Astrocyte (in vitro differentiated cells and primary cell): Measurements from ENCODE around the gene MUC6. TPM values are rescaled to one million over a fixed set of nuclear protein-coding genes. Genes with fewer than 3 reads are reported as not detected.

Experiments used
- DNase-seq: peaks from one replicate; pipeline ENCODE4 v3.0.0-alpha.2; 2010; ENCODE audit warnings: low read depth
- FAIRE-seq: peaks from 2 replicates; lab custom pipeline; 2011; peaks lifted over from hg19 to GRCh38; lab: Jason Lieb, UNC
- H2AFZ ChIP-seq: 2 replicates; pipeline ENCODE4 v1.6.0; 2012; ENCODE audit warnings: low read depth, low read length, inconsistent platforms
- H3K27ac ChIP-seq: 2 replicates; pipeline ENCODE4 v1.5.1; 2011; ENCODE audit warnings: low read depth, low read length, inconsistent platforms
- H3K27me3 ChIP-seq: 2 replicates; pipeline ENCODE4 v1.6.0; 2011; ENCODE audit warnings: low read length, inconsistent platforms; ENCODE audit not compliant: insufficient read depth
- H3K36me3 ChIP-seq: 2 replicates; pipeline ENCODE4 v1.5.1; 2011; ENCODE audit warnings: low read length, inconsistent platforms; ENCODE audit not compliant: insufficient read depth
- H3K4me1 ChIP-seq: 2 replicates; pipeline ENCODE4 v1.5.1; 2011; ENCODE audit warnings: low read length, inconsistent platforms; ENCODE audit not compliant: insufficient read depth
- H3K4me2 ChIP-seq: 2 replicates; pipeline ENCODE4 v1.6.0; 2012; ENCODE audit warnings: low read length, inconsistent platforms
- H3K4me3 ChIP-seq: 2 replicates; pipeline ENCODE4 v1.5.1; 2011; ENCODE audit warnings: low read depth, mild to moderate bottlenecking, low read length, inconsistent platforms; ENCODE audit not compliant: insufficient read depth
- H3K79me2 ChIP-seq: 2 replicates; pipeline ENCODE4 v1.6.0; 2012; ENCODE audit warnings: mild to moderate bottlenecking, low read length, inconsistent platforms; ENCODE audit not compliant: insufficient read depth
- H3K9ac ChIP-seq: 2 replicates; pipeline ENCODE4 v1.6.0; 2012; ENCODE audit warnings: mild to moderate bottlenecking, low read length, inconsistent platforms
- H3K9me3 ChIP-seq: 2 replicates; pipeline ENCODE4 v1.5.1; 2012; ENCODE audit warnings: low read depth, mild to moderate bottlenecking, low read length, inconsistent platforms; ENCODE audit not compliant: insufficient read depth
- H4K20me1 ChIP-seq: 2 replicates; pipeline ENCODE4 v1.6.0; 2012; ENCODE audit warnings: low read length, inconsistent platforms; ENCODE audit not compliant: insufficient read depth
- H3K27ac Mint-ChIP-seq: one replicate; pipeline ENCODE4 v1.8.0; 2021; ENCODE audit warnings: mild to moderate bottlenecking, mixed read lengths; ENCODE audit not compliant: unreplicated experiment
- H3K27me3 Mint-ChIP-seq: one replicate; pipeline ENCODE4 v1.8.0; 2021; ENCODE audit warnings: low read depth, mixed read lengths; ENCODE audit not compliant: unreplicated experiment
- H3K36me3 Mint-ChIP-seq: one replicate; pipeline ENCODE4 v1.8.0; 2021; ENCODE audit warnings: low read depth, mixed read lengths; ENCODE audit not compliant: unreplicated experiment
- H3K4me1 Mint-ChIP-seq: one replicate; pipeline ENCODE4 v1.8.0; 2021; ENCODE audit warnings: low read depth, mixed read lengths; ENCODE audit not compliant: unreplicated experiment
- H3K4me3 Mint-ChIP-seq: one replicate; pipeline ENCODE4 v1.8.0; 2021; ENCODE audit warnings: mild to moderate bottlenecking, moderate library complexity, mixed read lengths; ENCODE audit not compliant: unreplicated experiment
- H3K9me3 Mint-ChIP-seq: one replicate; pipeline ENCODE4 v1.8.0; 2021; ENCODE audit warnings: mild to moderate bottlenecking, mixed read lengths; ENCODE audit not compliant: unreplicated experiment
- CTCF ChIP-seq: IDR thresholded peaks from 2 replicates; pipeline ENCODE4 v1.5.1; 2011; ENCODE audit warnings: low read depth, mild to moderate bottlenecking, inconsistent platforms, low read length, moderate library complexity; ENCODE audit not compliant: insufficient read depth
- EZH2 ChIP-seq: IDR thresholded peaks from 2 replicates; pipeline ENCODE4 v1.6.1; 2012; ENCODE audit warnings: mild to moderate bottlenecking, low read length, inconsistent platforms; ENCODE audit not compliant: insufficient read depth
- total RNA-seq: library from RNA; stranded (reverse); gene quantifications from 2 replicates; pipeline ENCODE4 v1.2.1, GENCODE V29; 2021

MUC6 gene
- total RNA-seq, 1 donor from 2014 or later, result not detected

DNA sequence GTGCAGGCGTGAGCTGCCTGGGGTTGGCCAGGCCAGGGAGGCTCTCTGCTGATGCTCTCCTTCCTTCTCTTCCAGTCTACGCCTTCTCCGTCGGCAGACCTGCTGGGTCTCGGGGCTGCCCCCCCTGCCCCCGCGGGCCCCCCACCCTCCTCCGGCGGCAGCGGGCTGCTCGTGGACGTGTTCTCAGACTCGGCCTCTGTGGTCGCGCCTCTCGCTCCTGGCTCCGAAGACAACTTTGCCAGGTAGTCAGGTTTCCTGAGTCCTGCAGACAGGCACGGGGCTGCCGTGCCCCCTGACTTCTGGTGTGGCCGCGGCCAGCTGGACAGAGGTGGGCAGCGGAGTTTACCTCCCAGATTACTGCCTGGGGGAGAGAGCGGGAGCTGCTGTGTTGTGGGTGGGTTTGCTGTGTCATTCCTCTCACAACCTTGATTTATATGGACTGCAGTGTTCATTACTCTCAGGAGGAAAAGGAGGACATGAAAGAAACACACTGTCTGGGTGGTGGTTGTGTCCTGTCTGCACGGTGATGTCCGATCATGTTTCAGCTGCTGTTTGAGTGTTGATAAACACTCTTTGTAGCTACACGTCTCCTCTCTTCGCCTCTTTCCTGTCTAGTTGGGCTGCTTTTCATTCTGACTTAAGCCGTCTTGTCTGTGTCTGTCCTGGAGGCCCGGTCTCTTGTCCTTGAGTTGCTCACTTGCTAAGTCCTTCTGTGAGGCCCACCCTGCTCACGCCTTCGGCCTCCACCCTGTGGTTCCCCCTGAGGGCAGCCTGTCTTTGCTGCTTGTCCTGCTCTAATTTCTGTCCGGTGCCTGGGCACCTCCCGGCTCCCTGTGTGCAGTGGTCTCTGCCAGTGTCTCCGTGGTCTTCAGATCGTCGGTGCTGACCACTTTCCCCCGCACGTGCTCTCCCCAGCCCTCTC is 35.9 kb downstream of the MUC6 start:
- FAIRE-seq (no peak), DNase-seq (no peak)
- Histone ChIP-seq H4K20me1 (peaks cover 69% of the 10 kb centered on the region), H3K9me3 (no peaks in the 10 kb centered on the region), H3K27ac (no peak overlapping the region), H3K36me3 (peaks cover 7% of the 10 kb centered on the region), H3K79me2 (peaks cover 16% of the 10 kb centered on the region), H3K27me3 (no peaks in the 10 kb centered on the region), H2AFZ (no peak overlapping the region), H3K4me1 (no peaks in the 10 kb centered on the region), H3K9ac (no peak overlapping the region), H3K4me2 (no peak overlapping the region), H3K4me3 (no peak overlapping the region)
- no peak overlapping the region for H3K4me3 Mint-ChIP-seq
- TF ChIP-seq EZH2 (no peak), CTCF (no peak)
- no peaks in the 10 kb centered on the region for H3K27me3 Mint-ChIP-seq
- H3K27ac Mint-ChIP-seq, result no peak overlapping the region
- no peaks in the 10 kb centered on the region for H3K9me3 Mint-ChIP-seq
- H3K36me3 Mint-ChIP-seq, result peaks cover 15% of the 10 kb centered on the region
- H3K4me1 Mint-ChIP-seq, result peaks cover 3% of the 10 kb centered on the region

DNA sequence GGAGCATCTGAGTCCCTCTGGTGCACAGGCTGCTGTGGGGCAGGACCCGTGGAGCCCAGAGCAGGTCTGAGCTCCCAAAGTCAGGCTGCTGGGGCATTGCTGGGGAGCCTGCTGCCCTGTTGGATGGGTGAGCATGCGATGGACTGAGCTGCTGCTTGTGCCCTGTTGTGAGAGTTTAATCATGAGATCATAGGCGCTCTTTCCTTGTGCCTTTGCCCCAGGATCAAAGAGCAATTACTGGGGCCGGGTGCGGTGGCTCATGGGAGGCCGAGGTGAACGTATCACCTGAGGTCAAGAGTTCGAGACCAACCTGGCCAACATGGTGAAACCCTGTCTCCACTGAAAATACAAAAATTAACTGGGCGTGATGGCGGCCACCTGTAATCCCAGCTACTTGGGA is 37.5 kb downstream of the MUC6 start:
- no peak overlapping the region for H3K4me3 Mint-ChIP-seq
- Histone ChIP-seq H4K20me1 (peaks cover 64% of the 10 kb centered on the region), H3K79me2 (peaks cover 16% of the 10 kb centered on the region), H3K4me3 (no peak overlapping the region), H3K4me1 (no peaks in the 10 kb centered on the region), H3K9me3 (no peaks in the 10 kb centered on the region), H3K27me3 (no peaks in the 10 kb centered on the region), H3K4me2 (no peak overlapping the region), H3K36me3 (no peaks in the 10 kb centered on the region), H3K27ac (no peak overlapping the region), H2AFZ (no peak overlapping the region), H3K9ac (no peak overlapping the region)
- H3K9me3 Mint-ChIP-seq, result no peaks in the 10 kb centered on the region
- H3K27me3 Mint-ChIP-seq, result no peaks in the 10 kb centered on the region
- DNase-seq (no peak), FAIRE-seq (no peak)
- H3K27ac Mint-ChIP-seq, result no peak overlapping the region
- H3K36me3 Mint-ChIP-seq, result peaks cover 18% of the 10 kb centered on the region
- H3K4me1 Mint-ChIP-seq, result peaks cover 3% of the 10 kb centered on the region
- TF ChIP-seq EZH2, result no peak
- TF ChIP-seq CTCF, result no peak

DNA sequence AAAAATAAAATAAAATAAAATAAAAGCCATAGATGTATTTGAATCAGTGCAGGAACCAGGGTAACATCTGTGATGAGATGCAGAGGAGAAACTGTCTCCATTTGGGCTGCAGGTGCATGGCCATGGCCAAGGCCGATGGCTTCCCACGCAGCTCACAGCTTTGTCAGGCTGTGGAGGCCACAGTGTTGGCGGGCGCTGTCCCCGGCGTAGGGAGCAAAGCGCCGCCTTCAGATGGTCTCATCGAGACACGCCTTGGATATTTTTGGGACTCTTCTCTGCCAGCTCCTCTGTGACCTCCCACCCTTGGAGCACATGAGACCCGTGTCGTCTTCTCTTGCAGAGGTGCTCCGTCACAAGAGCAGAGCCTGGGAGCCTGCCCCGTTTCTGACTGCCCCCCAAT is 38.6 kb downstream of the MUC6 start:
- Histone ChIP-seq H3K9me3 (no peaks in the 10 kb centered on the region), H3K4me3 (no peak overlapping the region), H2AFZ (no peak overlapping the region), H3K27me3 (no peaks in the 10 kb centered on the region), H4K20me1 (peaks cover 57% of the 10 kb centered on the region), H3K4me1 (no peaks in the 10 kb centered on the region), H3K9ac (no peak overlapping the region), H3K27ac (no peak overlapping the region), H3K4me2 (no peak overlapping the region), H3K79me2 (peaks cover 16% of the 10 kb centered on the region), H3K36me3 (no peaks in the 10 kb centered on the region)
- Mint-ChIP-seq H3K36me3 (peaks cover 17% of the 10 kb centered on the region), H3K27ac (no peak overlapping the region), H3K9me3 (no peaks in the 10 kb centered on the region), H3K4me1 (peaks cover 3% of the 10 kb centered on the region), H3K27me3 (no peaks in the 10 kb centered on the region), H3K4me3 (no peak overlapping the region)
- no peak for TF ChIP-seq EZH2
- TF ChIP-seq CTCF, result no peak
- FAIRE-seq (no peak), DNase-seq (no peak)
